Activated CD4-positive, alpha-beta T cell treated with anti-CD3 and anti-CD28 coated beads, Interleukin-2, amount 50 U/mL, for 48 hours (primary cell): ENCODE data around the gene CD44.

Experiments used
- DNase-seq, 2 experiments: peaks; one replicate each; pipeline ENCODE4 v3.0.0-alpha.2; 2020

CD44 gene

DNA sequence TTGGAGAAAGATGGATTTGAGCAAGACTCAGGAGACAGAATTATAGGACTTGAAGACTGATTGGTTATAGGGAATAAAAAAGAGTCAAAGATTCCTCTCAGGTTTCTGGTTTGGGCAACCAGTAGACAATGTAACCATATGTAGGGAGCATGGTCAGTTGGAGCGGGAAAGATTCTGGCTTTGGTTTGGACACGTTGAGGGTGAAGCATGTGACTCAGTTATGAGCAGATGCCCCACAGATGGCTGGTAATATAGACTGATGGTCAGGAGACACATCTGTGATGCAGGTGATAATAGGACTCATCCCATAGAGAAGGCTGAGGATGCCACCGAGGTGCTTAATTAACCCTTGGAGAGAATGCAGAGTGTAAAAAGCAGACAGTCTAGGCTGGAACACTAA is 132.1 kb downstream of the CD44 start:
- no peak for DNase-seq

GRCh38 chr11:35272391-35272902 is 133.5 kb downstream of the CD44 start:
- peak; percentile 58 to 72 for DNase-seq

DNA sequence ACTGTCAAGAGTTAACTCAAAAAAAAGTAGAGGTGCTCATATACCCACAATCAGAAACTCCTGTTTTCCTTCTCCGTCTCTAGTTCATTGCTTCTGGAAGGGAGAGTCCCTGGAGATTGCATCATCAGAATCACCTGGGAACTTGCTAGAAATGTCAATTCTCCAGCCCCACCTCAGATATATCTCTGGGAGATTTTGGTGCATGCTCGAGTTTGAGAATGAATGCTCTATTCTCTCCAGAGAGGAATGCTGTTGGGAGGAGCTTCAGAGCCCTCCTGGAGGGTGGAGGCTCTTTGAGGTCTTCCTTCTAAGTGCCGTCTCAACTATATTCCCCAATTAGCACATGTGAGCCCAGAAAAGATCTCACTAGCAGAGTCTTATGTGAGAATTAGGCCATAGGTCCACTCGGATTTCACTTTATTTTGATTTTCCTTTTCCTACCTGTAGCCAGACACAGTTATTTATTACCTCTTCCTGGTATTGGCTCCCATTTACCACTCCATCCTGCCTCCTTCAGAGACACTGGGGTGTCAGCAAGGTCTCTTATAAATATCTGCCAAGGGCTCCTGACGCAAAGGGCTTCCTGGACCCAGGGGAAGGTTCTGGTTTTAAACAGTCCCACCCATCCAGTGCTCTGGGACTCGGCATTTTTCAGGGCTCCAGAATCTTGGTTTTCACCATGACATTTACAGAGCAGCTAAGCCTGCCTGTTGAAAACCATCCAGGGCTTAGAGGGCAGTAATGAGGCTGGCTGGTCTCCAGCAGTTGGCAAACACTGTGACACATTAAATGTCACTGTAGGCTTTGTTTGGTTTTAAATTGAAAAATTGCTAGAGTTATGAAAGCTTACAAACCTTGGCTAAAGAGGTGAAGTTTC is 136.2 kb downstream of the CD44 start:
- DNase-seq = no peak

GRCh38 chr11:35275786-35276170 is 136.8 kb downstream of the CD44 start:
- DNase-seq = no peak

GRCh38 chr11:35276396-35277145 is 137.6 kb downstream of the CD44 start:
- DNase-seq = peak in 1 of 2 experiments; percentile 34

GRCh38 chr11:35277827-35278226 is 138.9 kb downstream of the CD44 start:
- DNase-seq = no peak

- no peak for DNase-seq
Observed at GRCh38 chr11:35280727-35281126, 141.8 kb downstream of the CD44 start.

- no peak for DNase-seq
Observed at GRCh38 chr11:35281169-35281688, 142.3 kb downstream of the CD44 start.
